SIG-M5 treated with dmso at 0.1 percent for 504 hours (cell line): ENCODE data around the gene KIAA2012.

Experiments used
- DNase-seq: peaks from one replicate; lab custom pipeline; 2025; ENCODE audit not compliant: unreplicated experiment; lab: John Stamatoyannopoulos, UW

KIAA2012 gene

GRCh38 chr2:202042444-202042843 lies 30.6 kb upstream of the KIAA2012 start:
- DNase-seq, result no peak

- DNase-seq, result no peak
Measured at GRCh38 chr2:202043475-202043874, 29.6 kb upstream of the KIAA2012 start.

- no peak for DNase-seq
Measured at GRCh38 chr2:202044777-202045176, 28.3 kb upstream of the KIAA2012 start.

GRCh38 chr2:202046572-202046971 lies 26.5 kb upstream of the KIAA2012 start:
- DNase-seq, result no peak

- DNase-seq, result no peak
Measured at GRCh38 chr2:202049092-202049728, 23.8 kb upstream of the KIAA2012 start.

- DNase-seq, result no peak
Measured at GRCh38 chr2:202049840-202050239, 23.2 kb upstream of the KIAA2012 start.

- DNase-seq, result no peak
Measured at GRCh38 chr2:202050652-202051051, 22.4 kb upstream of the KIAA2012 start.

GRCh38 chr2:202051499-202052161 lies 21.4 kb upstream of the KIAA2012 start:
- DNase-seq, result no peak

- DNase-seq, result peak; percentile 36
Measured at GRCh38 chr2:202052235-202052634, 20.8 kb upstream of the KIAA2012 start.

GRCh38 chr2:202054679-202055078 lies 18.4 kb upstream of the KIAA2012 start:
- DNase-seq, result no peak

- DNase-seq, result peak; percentile 43
Measured at GRCh38 chr2:202056611-202057010, 16.4 kb upstream of the KIAA2012 start.

- DNase-seq, result no peak
Measured at GRCh38 chr2:202060218-202060617, 12.8 kb upstream of the KIAA2012 start.

- no peak for DNase-seq
Measured at GRCh38 chr2:202061695-202062094, 11.4 kb upstream of the KIAA2012 start.

- no peak for DNase-seq
Measured at GRCh38 chr2:202064171-202064880, 8.7 kb upstream of the KIAA2012 start.

GRCh38 chr2:202064881-202065230 lies 8.2 kb upstream of the KIAA2012 start:
- DNase-seq, result no peak

- no peak for DNase-seq
Measured at GRCh38 chr2:202065876-202066275, 7.2 kb upstream of the KIAA2012 start.

GRCh38 chr2:202066875-202067274 lies 6.2 kb upstream of the KIAA2012 start:
- DNase-seq, result no peak

- no peak for DNase-seq
Measured at GRCh38 chr2:202067589-202067988, 5.5 kb upstream of the KIAA2012 start.

GRCh38 chr2:202069170-202070067 lies 3.6 kb upstream of the KIAA2012 start:
- DNase-seq, result peak; percentile 12

GRCh38 chr2:202071107-202071506 lies 1.9 kb upstream of the KIAA2012 start:
- no peak for DNase-seq

- DNase-seq, result peak; percentile 8
Measured at GRCh38 chr2:202072226-202072625, 829 bp upstream of the KIAA2012 start.
